Measurements from ENCODE around the gene GADD45A.
"Not testable (repeated sequence)": the region's sequence is repeated elsewhere in the genome, so short reads cannot be mapped to it uniquely, and the experiment has no call there.

Gene GADD45A

GRCh38 chr1:67655581-67655980 lies 29.4 kb upstream of the GADD45A start:
- ChIA-PET CTCF (interaction anchor here (0.9 kb wide), 1 partner anchor 105 kb away, joined by 4 read pairs; no protein-coding TSS in a partner anchor), POLR2A (no interaction called here)
- H3K4me1 ChIP-seq (ENCODE audit: control insufficient read depth, insufficient read depth, low read length): no peaks in the 10 kb centered on the region
- no peak for TF ChIP-seq ZNF138 (tag by site-specific recombination; IDR thresholded peaks at IDR 0.05; ENCODE audit: borderline replicate concordance)
- no peak for TF ChIP-seq ZNF473 (tag by site-specific recombination; IDR thresholded peaks at IDR 0.05)
- TF ChIP-seq ZNF2 (tag by site-specific recombination; IDR thresholded peaks at IDR 0.05): no peak
- no peak for TF ChIP-seq ZFHX2 (tag by site-specific recombination; conservative IDR thresholded peaks at IDR 0.05)
- TF ChIP-seq EGR2 (tag by site-specific recombination; IDR thresholded peaks at IDR 0.05; ENCODE audit: low read depth): no peak
- TF ChIP-seq KLF16 (tag by site-specific recombination; IDR thresholded peaks at IDR 0.05): no peak
- TF ChIP-seq ZNF239 (tag by site-specific recombination; IDR thresholded peaks at IDR 0.05): no peak
- TF ChIP-seq ZNF292 (tag by site-specific recombination; IDR thresholded peaks at IDR 0.05; ENCODE audit: borderline replicate concordance, low read depth): no peak
- no peak for TF ChIP-seq KLF1 (tag by site-specific recombination; IDR thresholded peaks at IDR 0.05)
- TF ChIP-seq SALL2 (tag by site-specific recombination; IDR thresholded peaks at IDR 0.05; ENCODE audit: borderline replicate concordance): no peak
- no peak for TF ChIP-seq ZNF510 (tag by site-specific recombination; IDR thresholded peaks at IDR 0.05; ENCODE audit: insufficient replicate concordance)
- TF ChIP-seq ZNF843 (tag by site-specific recombination; IDR thresholded peaks at IDR 0.05): no peak
- TF ChIP-seq ZNF311 (tag by site-specific recombination; IDR thresholded peaks at IDR 0.05; ENCODE audit: borderline replicate concordance): no peak
- no peak for TF ChIP-seq ZNF501 (tag by site-specific recombination; IDR thresholded peaks at IDR 0.05)
- TF ChIP-seq, protein P1, sequence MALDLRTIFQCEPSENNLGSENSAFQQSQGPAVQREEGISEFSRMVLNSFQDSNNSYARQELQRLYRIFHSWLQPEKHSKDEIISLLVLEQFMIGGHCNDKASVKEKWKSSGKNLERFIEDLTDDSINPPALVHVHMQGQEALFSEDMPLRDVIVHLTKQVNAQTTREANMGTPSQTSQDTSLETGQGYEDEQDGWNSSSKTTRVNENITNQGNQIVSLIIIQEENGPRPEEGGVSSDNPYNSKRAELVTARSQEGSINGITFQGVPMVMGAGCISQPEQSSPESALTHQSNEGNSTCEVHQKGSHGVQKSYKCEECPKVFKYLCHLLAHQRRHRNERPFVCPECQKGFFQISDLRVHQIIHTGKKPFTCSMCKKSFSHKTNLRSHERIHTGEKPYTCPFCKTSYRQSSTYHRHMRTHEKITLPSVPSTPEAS (tag by site-specific recombination; IDR thresholded peaks at IDR 0.05): no peak
- no peak for TF ChIP-seq OSR2 (tag by site-specific recombination; IDR thresholded peaks at IDR 0.05)
- H3K27ac ChIP-seq (ENCODE audit: extremely low read depth, low read depth, low read length): no peak overlapping the region
- H3K9me3 ChIP-seq (ENCODE audit: control insufficient read depth, insufficient read depth, low read depth, low read length): no peaks in the 10 kb centered on the region
- no peak overlapping the region for H3K4me3 ChIP-seq (ENCODE audit: low read depth, low read length)
- no peaks in the 10 kb centered on the region for H3K36me3 ChIP-seq (ENCODE audit: control insufficient read depth in 2 of 2, insufficient read depth in 1 of 2, low read length in 2 of 2)

DNA sequence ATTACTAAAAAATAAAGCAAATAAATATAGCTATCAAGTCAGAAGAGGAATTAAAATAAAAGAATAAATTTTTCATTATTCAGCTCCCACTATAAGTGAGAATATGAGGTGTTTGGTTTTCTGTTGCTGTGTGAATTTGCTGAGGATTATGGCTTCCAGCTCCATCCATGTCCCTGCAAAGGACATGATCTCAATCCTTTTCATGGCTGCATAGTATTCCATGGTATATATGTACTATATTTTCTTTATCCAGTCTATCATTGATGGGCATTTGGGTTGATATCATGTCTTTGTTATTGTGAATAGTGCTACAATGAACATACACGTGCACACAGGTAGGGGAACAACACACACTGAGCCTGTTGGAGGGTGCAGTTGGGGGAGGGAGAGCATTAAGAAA lies 27.8 kb upstream of the GADD45A start:
- POLR2A ChIA-PET; H3K9me3 ChIP-seq (ENCODE audit: control insufficient read depth, insufficient read depth, low read depth, low read length); H3K27ac ChIP-seq (ENCODE audit: extremely low read depth, low read depth, low read length); CTCF ChIA-PET; H3K4me1 ChIP-seq (ENCODE audit: control insufficient read depth, insufficient read depth, low read length); H3K36me3 ChIP-seq (ENCODE audit: control insufficient read depth in 2 of 2, insufficient read depth in 1 of 2, low read length in 2 of 2); H3K4me3 ChIP-seq (ENCODE audit: low read depth, low read length): not testable (repeated sequence)
- TF ChIP-seq ZNF146 (tag by site-specific recombination; IDR thresholded peaks at IDR 0.05): peak; percentile 97

- Histone ChIP-seq H3K4me1 (ENCODE audit: control insufficient read depth, insufficient read depth, low read length) (no peaks in the 10 kb centered on the region), H3K4me3 (ENCODE audit: low read depth, low read length) (no peak overlapping the region), H3K27ac (ENCODE audit: extremely low read depth, low read depth, low read length) (no peak overlapping the region), H3K9me3 (ENCODE audit: control insufficient read depth, insufficient read depth, low read depth, low read length) (no peaks in the 10 kb centered on the region), H3K36me3 (ENCODE audit: control insufficient read depth in 2 of 2, insufficient read depth in 1 of 2, low read length in 2 of 2) (no peaks in the 10 kb centered on the region)
- ChIA-PET CTCF (interaction anchor here (0.6 to 0.7 kb wide), 3 partner anchors 15 to 98 kb away, joined by 3 to 4 read pairs (median 3); no protein-coding TSS in a partner anchor), POLR2A (no interaction called here)
- TF ChIP-seq ZNF747 (tag by site-specific recombination; IDR thresholded peaks at IDR 0.05) (no peak), ZFP41 (tag by site-specific recombination; IDR thresholded peaks at IDR 0.05; ENCODE audit: borderline replicate concordance) (no peak), ZNF843 (tag by site-specific recombination; IDR thresholded peaks at IDR 0.05) (no peak), SP7 (tag by site-specific recombination; IDR thresholded peaks at IDR 0.05) (no peak), ZFP37 (tag by site-specific recombination; IDR thresholded peaks at IDR 0.05) (no peak), ZNF664 (tag by site-specific recombination; IDR thresholded peaks at IDR 0.05) (peak; percentile 52; the same call in 1 of the 2 replicates), BCL11B (tag by site-specific recombination; IDR thresholded peaks at IDR 0.05; ENCODE audit: low read depth) (no peak), ZNF132 (tag by site-specific recombination; IDR thresholded peaks at IDR 0.05; ENCODE audit: borderline replicate concordance) (no peak)
Measured at GRCh38 chr1:67659229-67659628, 25.8 kb upstream of the GADD45A start.
